ENCODE measurements around the gene ZBTB24.

The ZBTB24 gene

GRCh38 chr6:109421184-109421583, 61.8 kb downstream of the ZBTB24 start:
- TF ChIP-seq, protein P1, sequence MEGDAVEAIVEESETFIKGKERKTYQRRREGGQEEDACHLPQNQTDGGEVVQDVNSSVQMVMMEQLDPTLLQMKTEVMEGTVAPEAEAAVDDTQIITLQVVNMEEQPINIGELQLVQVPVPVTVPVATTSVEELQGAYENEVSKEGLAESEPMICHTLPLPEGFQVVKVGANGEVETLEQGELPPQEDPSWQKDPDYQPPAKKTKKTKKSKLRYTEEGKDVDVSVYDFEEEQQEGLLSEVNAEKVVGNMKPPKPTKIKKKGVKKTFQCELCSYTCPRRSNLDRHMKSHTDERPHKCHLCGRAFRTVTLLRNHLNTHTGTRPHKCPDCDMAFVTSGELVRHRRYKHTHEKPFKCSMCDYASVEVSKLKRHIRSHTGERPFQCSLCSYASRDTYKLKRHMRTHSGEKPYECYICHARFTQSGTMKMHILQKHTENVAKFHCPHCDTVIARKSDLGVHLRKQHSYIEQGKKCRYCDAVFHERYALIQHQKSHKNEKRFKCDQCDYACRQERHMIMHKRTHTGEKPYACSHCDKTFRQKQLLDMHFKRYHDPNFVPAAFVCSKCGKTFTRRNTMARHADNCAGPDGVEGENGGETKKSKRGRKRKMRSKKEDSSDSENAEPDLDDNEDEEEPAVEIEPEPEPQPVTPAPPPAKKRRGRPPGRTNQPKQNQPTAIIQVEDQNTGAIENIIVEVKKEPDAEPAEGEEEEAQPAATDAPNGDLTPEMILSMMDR (IDR thresholded peaks at IDR 0.05; ENCODE audit: extremely low read depth, missing control alignments) = no peak
- DNase-seq (ENCODE audit: low spot score) = no peak

- TF ChIP-seq, protein P1 (IDR thresholded peaks at IDR 0.05; ENCODE audit: extremely low read depth, missing control alignments) = no peak
- no peak for DNase-seq (ENCODE audit: low spot score)
These were observed 62.3 kb downstream of the ZBTB24 start for GRCh38 chr6:109420751-109421150.

GRCh38 chr6:109417646-109418045, 65.4 kb downstream of the ZBTB24 start:
- TF ChIP-seq, protein P1 (IDR thresholded peaks at IDR 0.05; ENCODE audit: extremely low read depth, missing control alignments) = no peak

More at GRCh38 chr6:109417646-109418045, 65.4 kb downstream of the ZBTB24 start:
- no peak for DNase-seq (ENCODE audit: low spot score)

All from GM20000 (cell line).